Peyer's patch (tissue), 4 donors: ENCODE results near the gene SNX33. TPM values are rescaled to one million over a fixed set of nuclear protein-coding genes. Genes with fewer than 3 reads are reported as not detected.

Source experiments
- DNase-seq, 3 donors: peaks; one replicate each; pipeline ENCODE4 v3.0.0-alpha.2; 2017 to 2019
- H3K27ac ChIP-seq, 4 donors: fragments of 200-600 bp; sonication (generic); one replicate each; pipeline ENCODE4 v1.5.1; 2016 to 2019
- H3K27me3 ChIP-seq, 2 donors: fragments of 200-600 bp; sonication (generic); one replicate each; pipeline ENCODE4 v1.5.1; 2019
- H3K36me3 ChIP-seq, 3 donors: fragments of 200-600 bp; sonication (generic); one replicate each; pipeline ENCODE4 v1.5.1; 2016 to 2019
- H3K4me1 ChIP-seq, 4 donors: fragments of 200-600 bp; sonication (generic); one replicate each; pipeline ENCODE4 v1.5.1; 2016 to 2019
- H3K4me3 ChIP-seq, 4 donors: fragments of 200-600 bp; sonication (generic); 1 replicate in 3 of 4; 2 replicates in 1 of 4; pipeline ENCODE4 v1.5.1; 2016 to 2019; ENCODE audit warnings: mild to moderate bottlenecking in 1 of 4
- H3K9me3 ChIP-seq, 4 donors: fragments of 200-600 bp; sonication (generic); one replicate each; pipeline ENCODE4 v1.5.1; 2016 to 2019; ENCODE audit warnings: mild to moderate bottlenecking in 1 of 4
- CTCF ChIP-seq, 6 experiments: fragments of 450-650 bp in 4 of 6; fragments of 200-600 bp in 2 of 6; sonication (generic) in 1 of 6; IDR thresholded peaks; one replicate each; pipeline ENCODE4 v1.5.1; 2017 to 2019; ENCODE audit warnings: antibody characterized with exemption in 6 of 6, mild to moderate bottlenecking in 3 of 6, moderate library complexity in 1 of 6
- POLR2A ChIP-seq, 2 donors: fragments of 450-650 bp; IDR thresholded peaks; one replicate each; pipeline ENCODE4 v1.5.1; 2017; ENCODE audit warnings: antibody characterized with exemption in 2 of 2, mild to moderate bottlenecking in 2 of 2, moderate library complexity in 2 of 2
- total RNA-seq, 4 donors: library from RNA; depleted of rRNA; stranded (reverse); fragments of >200 nt; gene quantifications; one replicate each; pipeline ENCODE4 v1.1.0, GENCODE V29; 2016

Gene SNX33
- 10 to 100 TPM; 35.5 to 53.7 (median 49.5) TPM for total RNA-seq

- Histone ChIP-seq H3K36me3 (no peaks in the 10 kb centered on the region), H3K27me3 (no peaks in the 10 kb centered on the region), H3K27ac (peak within 1 kb of the TSS; percentile 77 to 96 (median 88)), H3K4me3 (peak within 1 kb of the TSS; percentile 72 to 82 (median 78)), H3K4me1 (peaks cover 0 to 53% (median 0%) of the 10 kb centered on the region in 4 donors), H3K9me3 (no peaks in the 10 kb centered on the region)
- peak; percentile 28 to 90 (median 85) for DNase-seq
- TF ChIP-seq POLR2A (IDR thresholded peaks at IDR 0.05), result peak; percentile 83 to 89
- peak; percentile 40 to 68 (median 46) for TF ChIP-seq CTCF (IDR thresholded peaks at IDR 0.05)
These were observed at the start of gene SNX33 for GRCh38 chr15:75647370-75648155. Gene SNX33 (plus strand): TSS chr15:75647912. CDS start chr15:75649103, 1,191 bp downstream.

GRCh38 chr15:75598361-75598760 lies 49.4 kb upstream of the SNX33 start:
- Histone ChIP-seq H3K36me3 (peaks cover 0 to 43% (median 0%) of the 10 kb centered on the region in 3 donors), H3K4me3 (no peak overlapping the region), H3K4me1 (no peaks in the 10 kb centered on the region), H3K27ac (peak overlapping the region in 1 of 4 donors; percentile 46), H3K27me3 (no peaks in the 10 kb centered on the region), H3K9me3 (no peaks in the 10 kb centered on the region)
- TF ChIP-seq POLR2A (IDR thresholded peaks at IDR 0.05) (no peak), CTCF (IDR thresholded peaks at IDR 0.05) (no peak)
- no peak for DNase-seq

GRCh38 chr15:75599401-75599800 lies 48.3 kb upstream of the SNX33 start:
- no peak for TF ChIP-seq CTCF (IDR thresholded peaks at IDR 0.05)
- no peak for TF ChIP-seq POLR2A (IDR thresholded peaks at IDR 0.05)
- Histone ChIP-seq H3K27me3 (no peaks in the 10 kb centered on the region), H3K4me3 (no peak overlapping the region), H3K27ac (peak overlapping the region in 1 of 4 donors; percentile 46), H3K4me1 (no peaks in the 10 kb centered on the region), H3K9me3 (no peaks in the 10 kb centered on the region), H3K36me3 (peaks cover 0 to 50% (median 0%) of the 10 kb centered on the region in 3 donors)
- DNase-seq, result no peak

- peaks cover 0 to 71% (median 0%) of the 10 kb centered on the region in 3 donors for H3K36me3 ChIP-seq
- H3K27ac ChIP-seq, result peak overlapping the region in 3 of 4 donors; percentile 14 to 43 (median 42)
- no peak overlapping the region for H3K4me3 ChIP-seq
- H3K9me3 ChIP-seq, result no peaks in the 10 kb centered on the region
- no peak for DNase-seq
- H3K4me1 ChIP-seq, result peaks cover 0 to 4% (median 2%) of the 10 kb centered on the region in 4 donors
- TF ChIP-seq POLR2A (IDR thresholded peaks at IDR 0.05) (no peak), CTCF (IDR thresholded peaks at IDR 0.05) (no peak)
- H3K27me3 ChIP-seq, result no peaks in the 10 kb centered on the region
These were observed 41.7 kb upstream of the SNX33 start for GRCh38 chr15:75606026-75606425.

GRCh38 chr15:75606711-75607699 lies 40.7 kb upstream of the SNX33 start:
- Histone ChIP-seq H3K27ac (peak overlapping the region in 3 of 4 donors; percentile 14 to 43 (median 42)), H3K4me1 (peaks cover 0 to 4% (median 2%) of the 10 kb centered on the region in 4 donors), H3K36me3 (peaks cover 0 to 71% (median 0%) of the 10 kb centered on the region in 3 donors), H3K9me3 (no peaks in the 10 kb centered on the region), H3K4me3 (no peak overlapping the region), H3K27me3 (no peaks in the 10 kb centered on the region)
- TF ChIP-seq CTCF (IDR thresholded peaks at IDR 0.05) (no peak), POLR2A (IDR thresholded peaks at IDR 0.05) (no peak)
- DNase-seq, result peak in 2 of 3 donors; percentile 41 to 67
